Measurements from ENCODE around the gene LNX1.
A peak's percentile ranks its signal among the peaks of the same experiment; 100 is the strongest.

Gene LNX1

DNA sequence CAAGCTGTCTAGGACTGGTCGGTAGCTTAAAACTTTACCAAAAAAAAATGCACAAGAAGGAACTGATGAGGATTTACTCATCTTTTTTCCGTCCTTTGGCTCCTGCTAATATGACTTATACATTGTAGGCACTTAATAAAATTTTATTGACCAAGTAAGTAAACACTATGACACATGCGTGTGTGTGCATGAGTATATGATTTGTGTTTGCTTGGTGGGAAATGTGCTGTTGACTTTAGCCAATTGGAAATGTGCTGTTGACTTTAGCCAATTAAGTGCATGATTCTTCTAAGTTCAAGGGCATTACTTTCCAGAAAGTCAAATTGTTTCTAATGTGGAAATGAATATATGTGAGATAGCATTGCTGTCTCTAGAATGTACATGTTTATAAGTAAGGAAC, 135.5 kb downstream of the LNX1 start:
- H3K4me3 ChIP-seq (ENCODE audit: low read depth, low read length) = no peak overlapping the region
- no peak overlapping the region for H4K8ac ChIP-seq (ENCODE audit: low read depth, low read length)
- H3K79me2 ChIP-seq (ENCODE audit: control insufficient read depth, insufficient read depth, low read length, poor library complexity) = no peaks in the 10 kb centered on the region
- H3K4me2 ChIP-seq (ENCODE audit: low read length) = no peak overlapping the region
- no peaks in the 10 kb centered on the region for H3K4me1 ChIP-seq (ENCODE audit: control insufficient read depth in 1 of 2, insufficient read depth in 2 of 2, low read length in 2 of 2)
- no peak for DNase-seq
- H4K12ac ChIP-seq (ENCODE audit: low read depth, low read length) = no peak overlapping the region
- H3K9ac ChIP-seq (ENCODE audit: low read length) = no peak overlapping the region
- no peak overlapping the region for H3K14ac ChIP-seq (ENCODE audit: low read length)
- no peak overlapping the region for H3K18ac ChIP-seq (ENCODE audit: low read length)
- no peak overlapping the region for H3K27ac ChIP-seq (ENCODE audit: low read depth, low read length)
- no peak overlapping the region for H2BK5ac ChIP-seq (ENCODE audit: low read depth, low read length, poor library complexity)
- H3K23ac ChIP-seq (ENCODE audit: low read length) = no peak overlapping the region
- no peaks in the 10 kb centered on the region for H3K79me1 ChIP-seq (ENCODE audit: low read length)
- H3K36me3 ChIP-seq (ENCODE audit: control insufficient read depth in 1 of 2, insufficient read depth in 2 of 2, low read length in 2 of 2) = peaks cover 2 to 12% of the 10 kb centered on the region in 2 experiments
- H3K9me3 ChIP-seq (ENCODE audit: insufficient read depth, low read depth, low read length) = no peaks in the 10 kb centered on the region
- H2BK12ac ChIP-seq (ENCODE audit: low read length) = no peak overlapping the region
- H3K27me3 ChIP-seq (ENCODE audit: insufficient read depth, low read length) = no peaks in the 10 kb centered on the region
- WGBS (ENCODE audit: extremely low coverage, insufficient coverage, insufficient read length) = no CpG with 5 or more reads among the region's 3 CpGs
- no peak overlapping the region for H2AK5ac ChIP-seq (ENCODE audit: low read length)
- no peak overlapping the region for H2AFZ ChIP-seq (ENCODE audit: insufficient read depth, low read length, poor library complexity)
- no peak overlapping the region for H2BK120ac ChIP-seq (ENCODE audit: insufficient read depth, low read length, poor library complexity)
- H3K4ac ChIP-seq (ENCODE audit: low read depth, low read length) = no peak overlapping the region
- H4K91ac ChIP-seq (ENCODE audit: low read depth, low read length) = no peak overlapping the region

DNA sequence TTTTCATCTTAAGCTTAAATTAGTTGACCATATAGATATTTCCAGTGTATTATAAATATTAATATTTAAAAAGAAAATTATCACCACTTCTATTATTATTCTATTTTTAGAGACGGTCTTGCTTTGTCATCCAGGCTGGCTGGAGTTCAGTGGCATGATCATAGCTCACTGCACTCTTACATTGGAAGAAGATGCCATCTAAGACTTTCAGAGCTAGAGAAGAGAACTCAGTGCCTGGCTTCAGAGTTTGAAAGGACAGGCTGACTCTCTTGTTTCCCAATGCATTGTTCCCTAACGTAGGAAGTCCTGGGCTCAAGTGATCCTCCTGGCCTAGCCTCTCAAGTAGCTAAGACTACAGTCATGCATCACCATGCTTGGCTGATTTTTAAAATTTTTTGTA, 137.9 kb downstream of the LNX1 start:
- Histone ChIP-seq H3K27ac (ENCODE audit: low read depth, low read length) (no peak overlapping the region), H2AK5ac (ENCODE audit: low read length) (no peak overlapping the region), H4K91ac (ENCODE audit: low read depth, low read length) (no peak overlapping the region), H3K9me3 (ENCODE audit: insufficient read depth, low read depth, low read length) (no peaks in the 10 kb centered on the region), H2BK12ac (ENCODE audit: low read length) (no peak overlapping the region), H2AFZ (ENCODE audit: insufficient read depth, low read length, poor library complexity) (no peak overlapping the region), H2BK5ac (ENCODE audit: low read depth, low read length, poor library complexity) (no peak overlapping the region), H3K18ac (ENCODE audit: low read length) (no peak overlapping the region), H2BK120ac (ENCODE audit: insufficient read depth, low read length, poor library complexity) (no peak overlapping the region), H3K23ac (ENCODE audit: low read length) (no peak overlapping the region), H3K4me2 (ENCODE audit: low read length) (no peak overlapping the region), H3K79me1 (ENCODE audit: low read length) (no peaks in the 10 kb centered on the region), H4K12ac (ENCODE audit: low read depth, low read length) (no peak overlapping the region), H3K27me3 (ENCODE audit: insufficient read depth, low read length) (no peaks in the 10 kb centered on the region), H3K79me2 (ENCODE audit: control insufficient read depth, insufficient read depth, low read length, poor library complexity) (no peaks in the 10 kb centered on the region), H3K4ac (ENCODE audit: low read depth, low read length) (no peak overlapping the region), H3K14ac (ENCODE audit: low read length) (no peak overlapping the region), H3K4me3 (ENCODE audit: low read depth, low read length) (no peak overlapping the region), H3K9ac (ENCODE audit: low read length) (no peak overlapping the region), H3K4me1 (ENCODE audit: control insufficient read depth in 1 of 2, insufficient read depth in 2 of 2, low read length in 2 of 2) (no peaks in the 10 kb centered on the region), H4K8ac (ENCODE audit: low read depth, low read length) (no peak overlapping the region), H3K36me3 (ENCODE audit: control insufficient read depth in 1 of 2, insufficient read depth in 2 of 2, low read length in 2 of 2) (peaks cover 0 to 8% of the 10 kb centered on the region in 2 experiments)
- no peak for DNase-seq
- WGBS (ENCODE audit: extremely low coverage, insufficient coverage, insufficient read length) = no CpG with 5 or more reads among the region's 2 CpGs

DNA sequence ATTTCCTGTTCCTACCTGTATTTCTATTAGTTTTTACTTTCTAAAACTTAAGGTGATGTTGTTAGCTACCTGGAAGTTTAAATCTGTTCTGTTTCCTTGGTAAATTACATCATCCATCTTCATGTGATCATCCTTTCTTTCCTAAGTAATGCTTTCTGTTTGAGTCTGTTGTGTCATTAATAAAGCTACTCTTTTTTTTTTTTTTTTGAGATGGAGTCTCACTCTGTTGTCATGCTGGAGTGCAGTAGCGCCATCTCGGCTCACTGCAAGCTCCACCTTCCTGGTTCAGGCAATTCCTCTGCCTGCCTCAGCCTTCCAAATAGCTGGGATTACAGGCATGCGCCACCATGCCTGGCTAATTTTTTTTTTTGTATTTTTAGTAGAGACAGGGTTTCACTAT, 140.5 kb downstream of the LNX1 start:
- Histone ChIP-seq H3K4ac (ENCODE audit: low read depth, low read length) (no peak overlapping the region), H2AFZ (ENCODE audit: insufficient read depth, low read length, poor library complexity) (no peak overlapping the region), H3K23ac (ENCODE audit: low read length) (no peak overlapping the region), H4K8ac (ENCODE audit: low read depth, low read length) (no peak overlapping the region), H3K79me1 (ENCODE audit: low read length) (no peaks in the 10 kb centered on the region), H2AK5ac (ENCODE audit: low read length) (no peak overlapping the region), H3K18ac (ENCODE audit: low read length) (no peak overlapping the region), H3K36me3 (ENCODE audit: control insufficient read depth in 1 of 2, insufficient read depth in 2 of 2, low read length in 2 of 2) (peaks cover 0 to 7% of the 10 kb centered on the region in 2 experiments), H3K14ac (ENCODE audit: low read length) (no peak overlapping the region), H3K9me3 (ENCODE audit: insufficient read depth, low read depth, low read length) (no peaks in the 10 kb centered on the region), H4K91ac (ENCODE audit: low read depth, low read length) (no peak overlapping the region), H2BK5ac (ENCODE audit: low read depth, low read length, poor library complexity) (no peak overlapping the region), H2BK120ac (ENCODE audit: insufficient read depth, low read length, poor library complexity) (no peak overlapping the region), H3K4me2 (ENCODE audit: low read length) (no peak overlapping the region), H3K27ac (ENCODE audit: low read depth, low read length) (no peak overlapping the region), H3K79me2 (ENCODE audit: control insufficient read depth, insufficient read depth, low read length, poor library complexity) (no peaks in the 10 kb centered on the region), H4K12ac (ENCODE audit: low read depth, low read length) (no peak overlapping the region), H3K4me3 (ENCODE audit: low read depth, low read length) (no peak overlapping the region), H3K27me3 (ENCODE audit: insufficient read depth, low read length) (no peaks in the 10 kb centered on the region), H3K4me1 (ENCODE audit: control insufficient read depth in 1 of 2, insufficient read depth in 2 of 2, low read length in 2 of 2) (no peaks in the 10 kb centered on the region), H3K9ac (ENCODE audit: low read length) (no peak overlapping the region), H2BK12ac (ENCODE audit: low read length) (no peak overlapping the region)
- WGBS (ENCODE audit: extremely low coverage, insufficient coverage, insufficient read length) = no CpG with 5 or more reads among the region's 3 CpGs
- DNase-seq = peak; percentile 36 to 47

DNA sequence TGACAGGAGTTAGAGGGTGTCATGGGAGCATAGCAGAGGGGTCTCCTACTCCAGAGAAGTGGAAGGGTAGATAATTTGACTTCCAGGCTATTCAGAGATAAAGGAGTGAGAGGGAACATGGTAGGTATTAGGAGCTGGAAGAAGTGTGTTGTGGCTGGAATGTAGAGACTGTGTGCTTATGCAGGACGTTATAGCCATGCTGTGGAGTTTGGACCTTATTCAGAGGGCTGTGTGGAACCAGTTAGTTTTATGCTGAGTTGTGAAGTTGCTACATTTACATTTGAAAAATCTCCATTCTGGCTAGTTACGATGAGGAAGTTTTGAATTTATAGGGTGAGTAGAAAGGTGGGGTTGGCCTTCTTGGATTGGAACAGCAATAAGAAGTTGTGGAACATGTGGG, 146.3 kb downstream of the LNX1 start:
- DNase-seq = no peak
- Histone ChIP-seq H3K27ac (ENCODE audit: low read depth, low read length) (no peak overlapping the region), H2AFZ (ENCODE audit: insufficient read depth, low read length, poor library complexity) (no peak overlapping the region), H3K14ac (ENCODE audit: low read length) (no peak overlapping the region), H4K8ac (ENCODE audit: low read depth, low read length) (no peak overlapping the region), H3K4me2 (ENCODE audit: low read length) (no peak overlapping the region), H3K4me1 (ENCODE audit: control insufficient read depth in 1 of 2, insufficient read depth in 2 of 2, low read length in 2 of 2) (no peaks in the 10 kb centered on the region), H3K18ac (ENCODE audit: low read length) (no peak overlapping the region), H3K9ac (ENCODE audit: low read length) (no peak overlapping the region), H3K79me2 (ENCODE audit: control insufficient read depth, insufficient read depth, low read length, poor library complexity) (no peaks in the 10 kb centered on the region), H2BK5ac (ENCODE audit: low read depth, low read length, poor library complexity) (no peak overlapping the region), H3K4ac (ENCODE audit: low read depth, low read length) (no peak overlapping the region), H3K4me3 (ENCODE audit: low read depth, low read length) (no peak overlapping the region), H3K79me1 (ENCODE audit: low read length) (no peaks in the 10 kb centered on the region), H2BK120ac (ENCODE audit: insufficient read depth, low read length, poor library complexity) (no peak overlapping the region), H3K9me3 (ENCODE audit: insufficient read depth, low read depth, low read length) (no peaks in the 10 kb centered on the region), H4K12ac (ENCODE audit: low read depth, low read length) (no peak overlapping the region), H3K23ac (ENCODE audit: low read length) (peak overlapping the region; percentile 32), H2BK12ac (ENCODE audit: low read length) (no peak overlapping the region), H3K36me3 (ENCODE audit: control insufficient read depth in 1 of 2, insufficient read depth in 2 of 2, low read length in 2 of 2) (peaks cover 4% of the 10 kb centered on the region in 2 experiments), H4K91ac (ENCODE audit: low read depth, low read length) (no peak overlapping the region), H2AK5ac (ENCODE audit: low read length) (no peak overlapping the region), H3K27me3 (ENCODE audit: insufficient read depth, low read length) (no peaks in the 10 kb centered on the region)
- WGBS (ENCODE audit: extremely low coverage, insufficient coverage, insufficient read length) = no CpG with 5 or more reads among the region's 2 CpGs
